WI38 (cell line): ENCODE results near the gene ATP6V1B1.
A peak's percentile ranks its signal among the peaks of the same experiment; 100 is the strongest.

Experiments
- H3K4me3 ChIP-seq: 2 replicates; pipeline ENCODE4 v1.5.1; 2011; ENCODE audit warnings: low read depth, mild to moderate bottlenecking, control low read depth, low read length
- TF ChIP-seq, protein P1 (sequence below): IDR thresholded peaks from 2 replicates; pipeline ENCODE4 v1.5.1; 2012; ENCODE audit warnings: low read depth, mild to moderate bottlenecking, control low read depth, low read length

ATP6V1B1 gene

GRCh38 chr2:70935468-70936164 is at the start of gene ATP6V1B1:
Gene ATP6V1B1 (plus strand): TSS chr2:70935900. CDS start chr2:70935955, 55 bp downstream.
- TF ChIP-seq, protein P1, sequence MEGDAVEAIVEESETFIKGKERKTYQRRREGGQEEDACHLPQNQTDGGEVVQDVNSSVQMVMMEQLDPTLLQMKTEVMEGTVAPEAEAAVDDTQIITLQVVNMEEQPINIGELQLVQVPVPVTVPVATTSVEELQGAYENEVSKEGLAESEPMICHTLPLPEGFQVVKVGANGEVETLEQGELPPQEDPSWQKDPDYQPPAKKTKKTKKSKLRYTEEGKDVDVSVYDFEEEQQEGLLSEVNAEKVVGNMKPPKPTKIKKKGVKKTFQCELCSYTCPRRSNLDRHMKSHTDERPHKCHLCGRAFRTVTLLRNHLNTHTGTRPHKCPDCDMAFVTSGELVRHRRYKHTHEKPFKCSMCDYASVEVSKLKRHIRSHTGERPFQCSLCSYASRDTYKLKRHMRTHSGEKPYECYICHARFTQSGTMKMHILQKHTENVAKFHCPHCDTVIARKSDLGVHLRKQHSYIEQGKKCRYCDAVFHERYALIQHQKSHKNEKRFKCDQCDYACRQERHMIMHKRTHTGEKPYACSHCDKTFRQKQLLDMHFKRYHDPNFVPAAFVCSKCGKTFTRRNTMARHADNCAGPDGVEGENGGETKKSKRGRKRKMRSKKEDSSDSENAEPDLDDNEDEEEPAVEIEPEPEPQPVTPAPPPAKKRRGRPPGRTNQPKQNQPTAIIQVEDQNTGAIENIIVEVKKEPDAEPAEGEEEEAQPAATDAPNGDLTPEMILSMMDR = no peak
- H3K4me3 ChIP-seq = no peak within 1 kb of the TSS

- TF ChIP-seq, protein P1 = no peak
- no peak overlapping the region for H3K4me3 ChIP-seq
Measured at GRCh38 chr2:70886541-70886987, 49.1 kb upstream of the ATP6V1B1 start.

GRCh38 chr2:70887208-70887549 is 48.5 kb upstream of the ATP6V1B1 start:
- H3K4me3 ChIP-seq = peak overlapping the region; percentile 48
- TF ChIP-seq, protein P1 = no peak

DNA sequence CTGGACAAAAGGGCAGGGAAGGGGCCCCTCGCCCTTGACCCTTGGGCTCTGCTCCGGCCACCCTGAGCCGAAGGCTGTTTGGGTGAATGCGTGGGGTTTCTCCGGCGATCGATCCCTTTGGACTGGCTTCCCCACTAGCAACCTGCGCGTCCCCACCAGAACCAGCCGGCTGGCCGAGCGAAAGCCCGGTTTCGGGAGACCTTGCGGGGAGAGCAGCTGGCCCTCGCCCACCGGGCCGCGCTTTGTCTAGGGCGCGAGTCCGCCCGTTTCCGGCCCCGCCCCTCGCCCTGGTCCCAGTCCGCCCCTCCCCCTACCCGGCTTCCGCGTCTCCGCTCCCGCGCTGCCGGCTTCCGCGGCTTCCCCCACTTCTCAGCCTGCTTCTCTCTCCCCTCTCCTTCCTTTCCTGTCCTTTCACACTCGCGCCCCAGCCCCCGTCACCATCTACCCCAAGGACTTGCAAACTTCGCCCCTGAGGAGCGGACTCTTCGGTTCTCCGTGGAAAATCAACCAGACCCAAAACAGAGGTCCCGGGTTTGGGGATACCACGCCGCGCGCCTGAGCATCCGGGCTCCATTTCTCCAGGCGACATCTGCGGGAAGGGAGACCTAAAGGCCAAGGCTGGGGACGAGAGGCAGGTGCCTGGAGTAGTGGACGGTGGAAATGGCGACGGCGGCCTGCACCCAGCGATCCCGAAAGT is 48.0 kb upstream of the ATP6V1B1 start:
- TF ChIP-seq, protein P1 = no peak
- H3K4me3 ChIP-seq = peak overlapping the region; percentile 48

DNA sequence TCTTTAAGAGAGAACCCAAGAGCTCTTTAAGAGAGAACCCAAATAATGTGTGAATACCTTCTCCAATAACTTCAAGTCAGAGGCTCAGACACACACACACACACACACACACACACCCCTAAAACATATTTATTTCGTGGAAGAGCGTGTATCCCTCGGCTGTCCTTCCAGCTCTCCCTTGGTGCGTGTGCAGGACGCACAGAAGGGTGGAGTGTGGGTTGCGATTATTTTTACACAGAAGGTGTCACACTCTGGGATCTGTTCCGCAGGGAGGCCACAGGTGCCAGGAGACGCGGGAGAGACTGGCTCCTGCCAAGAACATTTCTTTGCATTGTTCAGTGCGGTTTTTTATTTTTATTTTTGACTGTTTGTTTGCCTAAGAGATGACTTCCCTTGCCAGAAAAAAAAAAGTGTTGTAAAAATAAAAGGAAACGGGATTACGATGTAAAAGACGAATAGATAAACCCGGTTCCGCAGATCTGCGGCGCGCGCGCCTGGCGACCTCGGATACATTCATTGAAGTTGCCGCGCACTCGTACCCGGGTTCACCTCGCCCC is 47.3 kb upstream of the ATP6V1B1 start:
- peak overlapping the region; percentile 22 for H3K4me3 ChIP-seq
- TF ChIP-seq, protein P1 = no peak

GRCh38 chr2:70888923-70889715 is 46.6 kb upstream of the ATP6V1B1 start:
- peak overlapping the region; percentile 22 for H3K4me3 ChIP-seq
- TF ChIP-seq, protein P1 = no peak
